GM12891 (cell line): ENCODE data around the gene FBXW11.

Source experiments
- POLR2A ChIP-seq: IDR thresholded peaks from 2 replicates; pipeline ENCODE4 v1.6.1; 2011; ENCODE audit warnings: low read depth, low read length, control low read depth
- POLR2AphosphoS5 ChIP-seq: IDR thresholded peaks from 2 replicates; pipeline ENCODE4 v1.6.1; 2011; ENCODE audit warnings: low read depth, low read length, control low read depth
- TAF1 ChIP-seq: IDR thresholded peaks from 2 replicates; pipeline ENCODE4 v1.6.1; 2011; ENCODE audit warnings: low read depth, low read length, control low read depth

DNA sequence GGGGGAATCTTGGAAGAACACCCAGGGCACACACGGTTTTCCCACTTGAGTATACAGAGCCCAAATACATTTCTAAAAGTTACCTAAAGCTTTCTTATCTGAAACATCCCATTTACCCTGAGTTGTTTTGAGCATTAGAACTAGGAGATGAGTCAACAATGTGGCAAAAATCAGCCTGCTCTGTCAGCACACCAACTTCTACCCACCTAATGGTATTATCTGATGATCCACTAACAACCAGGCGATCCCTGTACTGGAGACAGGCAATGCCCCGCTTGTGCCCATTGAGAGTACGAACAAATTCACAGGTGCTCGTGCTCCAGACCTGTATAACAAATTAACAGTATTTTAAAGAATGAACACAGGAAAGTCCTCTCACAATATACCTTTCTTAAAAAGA, 133.8 kb downstream of the FBXW11 start:
- TF ChIP-seq POLR2AphosphoS5: no peak
- no peak for TF ChIP-seq TAF1
- no peak for TF ChIP-seq POLR2A
